K562 (cell line): ENCODE measurements around the gene GADD45B. TPM values are rescaled to one million over a fixed set of nuclear protein-coding genes. Genes with fewer than 3 reads are reported as not detected.

ENCODE experiments used
- ATAC-seq: fragments of 200-7000 bp; cut with Tn5 transposase; 3 replicates; pipeline ENCODE4 v1.9.1; 2020; ENCODE audit warnings: moderate library complexity
- BruUV-seq: library from RNA; stranded (reverse); fragments of 400-500 nt; replicated peaks from 2 replicates; lab custom pipeline; 2021; lab: Mats Ljungman, UMichigan
- CTCF ChIA-PET: fragments of 300-600 bp; formaldehyde crosslinking; extraction: SDS; loops from one replicate; lab custom pipeline; 2021; ENCODE audit warnings: low intra/inter-chr PET ratio; lab: Yijun Ruan, JAX
- POLR2A ChIA-PET: fragments of 300-600, 350-650 bp; sonication (Branson Sonifier 250); formaldehyde crosslinking; extraction: SDS; loops from one replicate; lab custom pipeline; 2021; ENCODE audit warnings: antibody characterized with exemption, inconsistent platforms; lab: Yijun Ruan, JAX
- DNase-seq, 4 experiments: peaks; one replicate each; pipeline versions ENCODE4 v3.0.0 to v3.0.0-alpha.2; 2011 to 2018; ENCODE audit warnings: low spot score in 3 of 4, mixed read lengths in 3 of 4; ENCODE audit errors: extremely low read depth in 1 of 4
- FAIRE-seq: peaks from 2 replicates; lab custom pipeline; 2011; peaks lifted over from hg19 to GRCh38; lab: Jason Lieb, UNC
- H2AFZ ChIP-seq: 2 replicates; pipeline ENCODE4 v1.6.0; 2011; ENCODE audit warnings: low read depth, low read length, control low read depth, inconsistent platforms
- H3K27ac ChIP-seq: fragments of 200-600 bp; 3 replicates; pipeline ENCODE4 v1.8.0; 2011; ENCODE audit warnings: low read depth, mild to moderate bottlenecking, control low read depth, inconsistent platforms, low read length, moderate library complexity, mixed read lengths; ENCODE audit errors: extremely low read depth
- H3K27me3 ChIP-seq, 2 experiments: fragments of 300-600 bp in 1 of 2; 2 replicates in 1 of 2; 3 replicates in 1 of 2; pipeline versions ENCODE4 v1.6.0 to v1.8.0; 2011; ENCODE audit warnings: inconsistent platforms in 2 of 2, low read length in 2 of 2, mild to moderate bottlenecking in 1 of 2, mixed read lengths in 1 of 2, moderate library complexity in 1 of 2; ENCODE audit not compliant: control insufficient read depth in 2 of 2, insufficient read depth in 2 of 2
- H3K36me3 ChIP-seq: fragments of 300-600 bp; 3 replicates; pipeline ENCODE4 v1.8.0; 2011; ENCODE audit warnings: mild to moderate bottlenecking, low read length, inconsistent platforms; ENCODE audit not compliant: control insufficient read depth, insufficient read depth
- H3K4me1 ChIP-seq, 2 experiments: fragments of 200-600 bp in 1 of 2; replicated peaks in 1 of 2; 2 replicates in 1 of 2; 3 replicates in 1 of 2; pipeline versions ENCODE4 v1.5.1 to v1.8.0; 2011; ENCODE audit warnings: inconsistent platforms in 2 of 2, low read length in 2 of 2, mild to moderate bottlenecking in 1 of 2, mixed read lengths in 1 of 2, moderate library complexity in 1 of 2; ENCODE audit not compliant: control insufficient read depth in 2 of 2, insufficient read depth in 2 of 2
- H3K4me2 ChIP-seq: 2 replicates; pipeline ENCODE4 v1.6.1; 2011; ENCODE audit warnings: low read length, control low read depth, inconsistent platforms, mixed read lengths; ENCODE audit not compliant: insufficient read depth
- H3K4me3 ChIP-seq: fragments of 200-600 bp; sonication (generic), shearing (Covaris generic); 2 replicates; pipeline ENCODE4 v1.5.1; 2016; ENCODE audit warnings: control low read depth, inconsistent platforms
- H3K79me2 ChIP-seq: fragments of 200-600 bp; 3 replicates; pipeline ENCODE4 v1.8.0; 2011; ENCODE audit warnings: low read length, inconsistent platforms; ENCODE audit not compliant: control insufficient read depth, insufficient read depth
- H3K9ac ChIP-seq, 2 experiments: 2 replicates each; pipeline versions ENCODE4 v1.6.0 to v1.6.1; 2011; ENCODE audit warnings: low read depth in 2 of 2, low read length in 2 of 2, control low read depth in 1 of 2, inconsistent platforms in 1 of 2, mild to moderate bottlenecking in 1 of 2, mixed read lengths in 1 of 2; ENCODE audit not compliant: insufficient read depth in 1 of 2
- H3K9me1 ChIP-seq: one replicate; pipeline ENCODE4 v1.6.0; 2011; ENCODE audit warnings: inconsistent platforms, mild to moderate bottlenecking, low read length, moderate library complexity; ENCODE audit not compliant: control insufficient read depth, insufficient read depth
- H3K9me3 ChIP-seq: replicated peaks from 2 replicates; pipeline ENCODE4 v1.5.1; 2011; ENCODE audit warnings: low read depth, low read length, inconsistent platforms; ENCODE audit not compliant: control insufficient read depth, insufficient read depth
- H4K20me1 ChIP-seq: replicated peaks from 2 replicates; pipeline ENCODE4 v1.6.1; 2011; ENCODE audit warnings: low read length, inconsistent platforms, mixed read lengths; ENCODE audit not compliant: control insufficient read depth, insufficient read depth
- FOXP1 ChIP-seq: sonication (generic); formaldehyde crosslinking; IDR thresholded peaks from 2 replicates; pipeline ENCODE4 v1.8.0; 2022; ENCODE audit warnings: mild to moderate bottlenecking, missing genetic modification reagents
- POLR2G ChIP-seq: fragments of 200-400 bp; formaldehyde crosslinking; IDR thresholded peaks from 2 replicates; pipeline ENCODE4 v1.6.1; 2017; ENCODE audit warnings: low read depth, mild to moderate bottlenecking, antibody characterized with exemption, low read length, moderate library complexity
- RBBP5 ChIP-seq: fragments of 200-600 bp; sonication (generic); IDR thresholded peaks from 2 replicates; pipeline ENCODE4 v1.6.1; 2012; ENCODE audit warnings: borderline replicate concordance, mild to moderate bottlenecking, low read length, control low read depth, inconsistent platforms; ENCODE audit not compliant: insufficient read depth, poor library complexity, severe bottlenecking
- WGBS: fragments of 100-300 bp; shearing (Covaris generic); methylation state at CpG from one replicate; pipeline ENCODE4 v1.1.6; 2016; ENCODE audit warnings: low coverage, mixed read lengths; ENCODE audit not compliant: insufficient coverage; ENCODE audit errors: missing lambda C conversion rate; 5-methylcytosine and 5-hydroxymethylcytosine counted together
- in situ Hi-C: fragments of 300-500 bp; cut with MboI; formaldehyde crosslinking; loops from 4 replicates; pipeline ENCODE4 v1.15.0; 2018; ENCODE audit warnings: inconsistent platforms, mixed read lengths
- intact Hi-C: fragments of 100-400 bp; cut with micrococcal nuclease; formaldehyde crosslinking; loops from 2 replicates; pipeline ENCODE4 v1.14.2; 2022
- polyA plus RNA-seq, 8 experiments: library from polyadenylated mRNA; depleted of rRNA in 4 of 8; stranded (reverse) in 5 of 8; unstranded in 3 of 8; fragments of >200 nt; fragmentation: Nextera tagmentation in 2 of 8; fragmentation: Illumina TruSeq in 1 of 8; extraction: Ambion mirVana in 2 of 8; extraction: Trizol in 1 of 8; gene quantifications; 2 replicates each; pipeline versions ENCODE4 v1.2.1 to v1.2.3, GENCODE V29; 2011 to 2014; ENCODE audit warnings: inconsistent platforms in 1 of 8, missing spikeins in 1 of 8
- total RNA-seq, 7 experiments: library from RNA; depleted of rRNA in 6 of 7; stranded (reverse); fragments of >200 nt in 6 of 7; fragmentation: Illumina TruSeq in 2 of 7; extraction: Trizol in 2 of 7; gene quantifications; 2 replicates each; pipeline versions ENCODE4 v1.2.1 to v1.2.3, GENCODE V29; 2011 to 2021; ENCODE audit warnings: low replicate concordance in 1 of 7

Gene GADD45B
- total and polyA plus RNA-seq, 9 of the 15 experiments (the other 6 are each of a cell fraction or from before 2014, with no cell fraction given), result 0.06 to 4.1 (median 2.1) TPM

DNA sequence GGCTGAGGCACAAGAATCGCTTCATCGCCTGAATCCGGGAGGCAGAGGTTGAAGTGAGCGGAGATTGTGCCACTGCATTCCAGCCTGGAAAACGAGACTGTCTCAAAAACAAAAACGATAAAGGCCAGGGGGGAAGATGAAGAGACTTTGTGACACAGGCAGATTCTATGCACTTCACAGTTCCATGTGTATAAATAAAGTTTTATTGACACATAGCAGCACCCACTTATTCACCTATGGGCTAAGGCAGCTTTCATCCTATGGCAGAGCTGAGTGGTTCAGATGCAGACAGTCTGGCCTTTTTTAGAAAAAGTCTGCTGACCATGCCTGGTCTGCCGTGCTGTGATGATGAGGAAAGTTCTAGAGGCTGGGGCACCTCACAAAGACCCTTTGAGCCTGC lies 24.8 kb upstream of the GADD45B start (continued):
- no peak for TF ChIP-seq RBBP5
- TF ChIP-seq, all 486 proteins: peak for 1

DNA sequence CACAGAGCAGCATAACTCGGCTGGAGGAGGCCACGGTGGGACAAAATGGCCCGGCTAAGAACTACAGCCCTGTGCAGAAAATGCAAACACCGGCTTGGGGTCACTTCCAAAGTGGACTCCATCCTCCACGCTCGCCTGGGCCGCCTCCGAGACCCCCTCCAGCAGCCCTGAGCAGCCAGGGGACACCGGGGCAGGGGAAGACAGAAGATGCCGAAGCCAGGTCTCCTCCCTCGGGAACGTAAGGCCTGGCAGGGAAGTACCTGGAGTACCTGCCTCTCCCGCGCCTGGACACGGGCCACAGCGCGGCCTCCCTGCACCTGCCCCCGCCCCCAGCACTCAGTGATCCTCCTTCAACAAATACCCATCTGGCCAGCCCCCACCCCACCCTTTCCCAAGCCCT lies 24.2 kb upstream of the GADD45B start:
- intact Hi-C loops, result no loop called here
- peaks cover 54% of the 10 kb centered on the region; the same call in 1 of the 3 replicates for H3K36me3 ChIP-seq
- H3K9me3 ChIP-seq, result no peaks in the 10 kb centered on the region
- 95% methylated on average over 13 of the region's 18 CpGs for WGBS
- BruUV-seq, result no TSS peak
- ATAC-seq, result no peak
- no peak overlapping the region for H2AFZ ChIP-seq
- POLR2A ChIA-PET, result no interaction called here
- H3K27me3 ChIP-seq, result no peaks in the 10 kb centered on the region
- in situ Hi-C loops, result no loop called here
- H3K4me3 ChIP-seq, result no peak overlapping the region
- no peak for TF ChIP-seq FOXP1 (CRISPR knock-in tag)
- TF ChIP-seq POLR2G, result 0 out of 2 replicates have a peak, but pooled peaks have one; percentile 32
- H3K4me2 ChIP-seq, result no peak overlapping the region
- no peak for DNase-seq
- peaks cover 91% of the 10 kb centered on the region for H3K79me2 ChIP-seq
- peak overlapping the region in 1 of 2 experiments; percentile 52; a peak in 1 of 4 replicates for H3K9ac ChIP-seq
- CTCF ChIA-PET, result no interaction called here
- no peak for FAIRE-seq
- peaks cover 5 to 51% of the 10 kb centered on the region in 2 experiments; a peak in 3 of 5 replicates for H3K4me1 ChIP-seq
- H3K27ac ChIP-seq, result no peak overlapping the region
- H4K20me1 ChIP-seq, result peaks cover 29% of the 10 kb centered on the region; the same call in 1 of the 2 replicates
- H3K9me1 ChIP-seq, result peaks cover 17% of the 10 kb centered on the region
